Stimulated activated CD4-positive, alpha-beta T cell treated with anti-CD3 and anti-CD28 coated beads, Interleukin-2, amount 100 ng/mL, for 4 hours (primary cell): ENCODE measurements around the gene CNTN2.

ENCODE experiments used
- DNase-seq: peaks from one replicate; pipeline ENCODE4 v3.0.0-alpha.2; 2020; ENCODE audit warnings: low read depth

Gene CNTN2

DNA sequence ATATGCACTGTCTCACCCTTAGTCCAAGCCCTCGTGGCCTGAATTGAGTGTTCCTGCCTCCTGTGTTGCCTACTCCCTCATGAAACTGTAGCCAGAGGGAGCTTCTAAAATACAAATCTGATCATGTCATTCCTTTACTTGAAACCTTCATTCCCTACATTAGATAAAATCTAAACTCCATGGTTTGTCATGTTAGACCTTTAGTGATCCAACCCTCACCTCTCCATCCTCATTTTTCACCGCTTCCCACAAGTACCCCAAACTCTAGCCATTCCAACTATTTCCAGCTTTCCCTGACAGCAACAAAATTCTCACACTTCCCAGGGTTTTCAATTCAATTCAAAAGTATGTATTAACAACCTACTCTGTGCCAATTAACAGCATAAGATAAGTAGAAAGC, 18.3 kb upstream of the CNTN2 start:
- DNase-seq: no peak

DNA sequence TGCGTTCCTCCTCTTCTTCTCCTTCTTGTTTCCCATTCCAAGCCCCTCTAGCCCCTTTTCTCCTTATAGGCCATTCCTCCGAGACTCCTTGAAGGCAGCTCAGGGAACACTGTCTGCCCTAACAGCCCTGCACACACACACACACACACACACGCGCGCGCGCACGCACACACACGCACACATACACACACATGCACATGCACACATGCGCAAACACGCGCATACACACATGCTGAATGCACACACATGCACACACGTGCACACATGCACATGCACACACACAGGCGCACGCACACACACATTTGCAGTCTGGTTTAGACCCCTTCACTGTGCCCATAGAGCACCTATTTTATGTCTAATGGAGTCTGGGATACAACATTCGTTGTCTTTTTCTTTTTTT, 17.8 kb upstream of the CNTN2 start:
- no peak for DNase-seq

DNA sequence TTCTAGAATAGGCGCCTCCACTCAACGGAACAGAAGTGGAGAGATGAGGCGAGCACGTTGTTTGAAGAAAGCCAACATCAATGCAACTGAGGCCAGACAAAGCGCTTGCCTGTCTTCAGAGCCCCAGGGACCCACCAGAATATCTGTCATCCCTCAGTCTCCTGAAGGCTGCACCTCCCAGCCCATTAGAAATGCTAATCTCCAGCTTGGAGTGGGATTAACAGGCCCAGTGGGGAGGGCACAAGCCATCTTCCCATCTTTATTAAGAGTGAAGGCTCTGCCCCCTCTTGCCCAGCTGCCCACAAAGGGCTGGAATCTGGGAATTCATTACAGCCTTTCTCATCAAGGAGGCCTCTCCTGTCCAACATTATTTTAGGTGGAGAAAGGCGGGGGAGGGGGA, 16.8 kb upstream of the CNTN2 start:
- DNase-seq: no peak

DNA sequence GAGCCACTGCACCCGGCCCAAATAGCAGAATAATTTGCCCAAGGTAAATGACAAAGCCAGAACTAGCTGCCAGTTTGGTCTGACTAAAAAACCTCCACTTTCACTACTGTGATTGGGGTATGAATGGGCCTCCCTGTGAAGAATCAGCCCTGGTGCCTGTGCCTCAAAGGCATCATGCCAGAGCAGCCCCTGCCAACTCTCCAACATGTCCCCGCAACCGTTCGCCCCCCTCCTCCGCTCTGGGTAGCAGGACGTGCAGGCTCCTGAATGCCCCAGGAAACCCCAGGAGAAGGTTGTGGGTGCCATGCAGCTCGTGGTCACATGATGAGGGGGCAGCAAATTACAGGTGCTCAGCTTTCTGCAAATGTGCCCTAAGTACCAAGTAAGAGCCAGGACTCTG, 14.6 kb upstream of the CNTN2 start:
- DNase-seq: no peak

- no peak for DNase-seq
Measured at GRCh38 chr1:205028924-205029323, 14.1 kb upstream of the CNTN2 start.

DNA sequence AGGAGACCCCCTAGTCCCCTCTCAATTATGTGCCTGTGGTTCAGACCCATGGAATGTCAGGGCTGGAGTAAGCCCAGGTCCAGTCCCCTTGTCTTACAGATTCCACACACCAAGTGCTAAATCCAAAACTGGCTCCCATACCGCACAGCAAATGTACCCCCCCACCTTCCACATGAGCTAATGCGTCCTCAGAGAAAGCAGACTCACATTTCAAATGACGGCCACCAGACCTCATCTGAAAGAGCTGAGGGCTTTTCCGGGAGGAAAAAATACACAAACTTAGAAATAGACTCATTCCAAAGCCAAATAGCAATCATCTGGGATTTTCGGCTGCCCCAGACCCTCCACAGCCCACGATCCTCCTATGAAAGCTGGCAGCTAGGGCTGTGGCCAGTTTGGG, 12.8 kb upstream of the CNTN2 start:
- DNase-seq: no peak

GRCh38 chr1:205030896-205031295, 12.1 kb upstream of the CNTN2 start:
- DNase-seq: no peak

DNA sequence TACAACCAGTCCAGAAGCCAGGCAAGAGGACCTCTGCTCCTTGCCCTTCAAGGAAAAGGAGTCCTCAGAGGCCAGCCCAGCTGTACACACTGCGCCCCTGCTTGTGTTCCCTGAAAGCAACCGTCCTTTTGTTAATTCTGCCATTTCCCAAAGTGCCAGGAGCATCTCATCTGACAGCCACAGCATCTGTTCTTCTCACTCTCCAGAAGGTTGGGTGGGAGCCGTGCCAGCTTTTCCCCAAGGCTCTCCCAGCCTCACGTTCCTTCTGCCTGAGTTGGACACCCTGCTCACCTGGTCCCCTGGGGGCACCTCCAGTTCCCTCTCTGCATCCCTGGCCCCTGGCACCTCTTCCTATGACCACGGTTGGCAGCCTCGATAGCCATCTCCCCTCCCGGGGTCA, 10.5 kb upstream of the CNTN2 start:
- no peak for DNase-seq

DNA sequence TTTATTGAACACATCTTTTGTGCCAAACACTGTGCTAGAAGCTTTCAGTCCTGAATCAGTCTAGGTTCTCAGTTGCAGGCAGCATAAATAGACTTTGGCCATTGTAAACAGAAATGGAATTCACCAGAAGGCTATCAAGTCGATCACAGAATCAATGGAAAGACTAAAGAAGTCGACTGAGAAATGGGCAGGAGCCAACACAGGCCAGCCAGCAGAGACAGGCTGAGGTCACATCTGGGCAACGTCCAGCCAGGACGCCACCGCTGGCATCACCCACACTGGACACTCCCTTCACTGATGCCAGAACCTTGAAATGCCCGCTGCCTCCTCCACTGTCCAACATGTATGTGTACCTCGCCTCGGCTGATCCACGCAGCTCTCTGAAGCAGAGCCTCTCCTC, 5.5 kb upstream of the CNTN2 start:
- DNase-seq: no peak

DNA sequence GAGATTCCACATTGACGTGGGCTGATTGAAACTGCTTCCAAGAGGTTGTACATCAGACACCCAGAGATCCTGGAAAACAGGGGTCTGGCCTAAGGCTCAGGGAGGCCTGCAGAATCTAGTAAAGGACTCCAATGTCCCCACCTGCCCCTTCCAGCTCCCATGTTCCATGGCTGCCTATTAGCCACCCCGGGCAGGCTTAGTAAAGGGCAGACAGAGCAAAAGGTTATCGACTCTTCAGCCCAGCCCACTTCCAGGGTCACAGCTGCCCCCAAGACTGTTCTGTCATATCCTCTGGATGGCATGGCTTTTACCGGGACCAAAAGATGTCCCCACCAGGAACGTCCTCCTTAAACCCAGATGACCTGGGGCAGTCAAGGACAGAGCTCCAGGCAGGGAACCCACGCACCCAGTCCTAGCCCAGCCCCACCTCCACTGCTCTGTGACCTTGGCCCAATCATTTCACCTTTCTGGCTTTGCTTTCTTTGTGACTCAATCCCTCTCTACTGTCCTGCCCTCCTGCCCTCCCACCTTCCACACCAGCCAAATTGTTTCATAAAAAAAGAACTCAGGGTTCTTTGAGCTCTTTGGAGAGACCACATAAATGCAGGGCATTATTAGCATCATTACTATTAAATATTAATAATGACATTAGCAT, 4.8 kb upstream of the CNTN2 start:
- no peak for DNase-seq

GRCh38 chr1:205041001-205041715, 1.9 kb upstream of the CNTN2 start:
- DNase-seq: no peak

GRCh38 chr1:205041998-205042910, 758 bp upstream of the CNTN2 start:
- DNase-seq: no peak

DNA sequence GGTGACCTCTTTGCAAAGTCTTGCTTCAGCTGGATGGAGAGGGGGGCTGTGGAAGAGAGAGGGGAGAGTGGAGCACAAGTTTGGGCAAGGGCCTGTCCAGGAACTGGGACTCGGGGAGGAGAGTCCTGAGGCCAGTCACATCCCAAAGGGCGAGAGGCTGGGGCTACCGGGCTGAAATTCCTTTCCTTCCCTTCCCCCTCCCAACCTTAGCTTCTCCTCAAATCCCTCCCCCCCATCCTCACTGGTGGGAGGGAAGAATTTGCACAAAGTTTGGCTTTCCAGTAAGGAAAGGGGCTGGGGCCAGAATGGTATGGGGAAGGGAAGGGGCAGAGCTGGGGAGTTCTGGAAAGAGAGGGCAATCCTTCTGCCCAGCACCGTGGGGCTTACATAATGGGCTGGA, 854 bp downstream of the CNTN2 start:
- no peak for DNase-seq

- DNase-seq: no peak
Measured at GRCh38 chr1:205044741-205045140, 1.7 kb downstream of the CNTN2 start.

DNA sequence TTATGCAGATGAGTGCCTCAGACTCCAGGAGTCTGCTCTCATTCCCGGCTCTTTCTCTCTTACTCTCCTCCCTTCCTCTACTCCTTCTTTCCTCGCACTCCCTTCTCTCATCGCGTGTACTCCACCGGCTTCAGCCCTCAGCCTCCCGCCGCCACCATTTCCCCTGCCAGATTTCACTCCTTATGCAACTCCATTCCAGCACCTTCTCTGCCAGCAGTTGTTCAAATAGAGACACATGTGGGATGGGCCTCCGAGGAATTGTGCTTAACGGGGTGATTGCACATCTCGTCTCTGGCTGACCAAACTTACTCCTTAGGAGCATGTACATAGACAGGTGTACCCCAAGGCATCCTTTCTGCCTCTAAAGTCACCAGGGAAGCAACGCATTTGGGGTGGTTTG, 2.1 kb downstream of the CNTN2 start:
- no peak for DNase-seq

DNA sequence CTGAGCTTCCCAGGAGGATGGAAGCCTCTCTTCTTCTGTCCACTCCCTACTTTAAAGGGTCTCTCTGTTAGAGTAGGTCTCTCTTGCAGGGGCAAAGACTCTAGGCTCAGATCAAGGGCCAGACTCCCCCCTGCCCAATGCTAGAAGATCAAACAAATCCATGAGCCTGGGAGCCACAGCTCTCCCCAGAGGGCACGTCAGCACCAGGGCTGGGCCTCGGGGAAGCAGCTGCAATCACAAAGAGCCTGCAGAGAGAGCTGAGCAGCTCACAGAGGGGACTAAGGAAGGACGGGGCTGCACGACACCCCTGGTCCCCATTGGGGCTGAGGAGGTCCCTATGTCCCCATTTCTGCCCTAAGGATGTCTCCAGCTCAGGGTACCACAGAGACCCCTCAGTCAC, 3.9 kb downstream of the CNTN2 start:
- DNase-seq: no peak

DNA sequence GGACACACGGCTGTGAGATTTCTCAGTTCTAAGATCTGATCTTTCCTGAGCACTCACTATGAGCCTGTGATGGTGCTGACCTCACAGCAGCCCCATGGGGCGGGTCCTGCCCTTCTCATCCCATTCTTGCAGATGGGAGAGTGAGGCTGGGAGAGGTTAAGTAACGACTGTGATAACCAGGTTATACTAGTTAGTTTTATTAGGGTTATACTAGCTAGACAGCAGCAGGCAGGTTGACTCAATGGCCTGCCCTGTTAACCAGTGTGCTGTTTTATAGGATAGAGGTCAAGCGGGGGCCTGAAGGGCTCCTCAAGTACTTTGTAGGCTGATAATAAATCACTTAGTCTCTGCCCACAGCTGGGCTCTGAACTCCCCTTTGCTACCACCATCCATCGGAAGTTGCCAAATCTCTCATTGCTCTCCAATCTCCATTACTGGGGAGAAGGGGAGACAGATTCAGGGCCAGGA, 4.8 kb downstream of the CNTN2 start:
- DNase-seq: no peak

DNA sequence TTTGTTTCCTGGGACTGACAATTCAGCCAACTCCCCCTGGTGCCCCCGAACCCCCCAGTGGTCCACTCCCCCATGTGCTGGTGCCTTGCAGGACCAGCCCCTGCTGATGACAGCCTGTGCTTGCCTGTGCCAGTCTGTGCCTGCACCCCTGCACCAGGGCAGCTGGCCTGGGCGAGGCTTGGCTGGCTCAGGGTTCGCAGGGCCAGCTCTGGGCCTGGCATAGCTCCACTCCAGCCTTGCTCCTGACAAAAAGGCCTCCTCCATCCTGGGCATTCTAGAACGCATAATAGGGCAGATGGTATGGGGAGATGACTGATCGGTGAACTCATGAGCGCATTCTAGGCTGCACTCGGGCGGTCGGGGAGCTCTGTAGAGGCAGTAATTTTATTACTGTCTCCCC, 5.4 kb downstream of the CNTN2 start:
- no peak for DNase-seq

DNA sequence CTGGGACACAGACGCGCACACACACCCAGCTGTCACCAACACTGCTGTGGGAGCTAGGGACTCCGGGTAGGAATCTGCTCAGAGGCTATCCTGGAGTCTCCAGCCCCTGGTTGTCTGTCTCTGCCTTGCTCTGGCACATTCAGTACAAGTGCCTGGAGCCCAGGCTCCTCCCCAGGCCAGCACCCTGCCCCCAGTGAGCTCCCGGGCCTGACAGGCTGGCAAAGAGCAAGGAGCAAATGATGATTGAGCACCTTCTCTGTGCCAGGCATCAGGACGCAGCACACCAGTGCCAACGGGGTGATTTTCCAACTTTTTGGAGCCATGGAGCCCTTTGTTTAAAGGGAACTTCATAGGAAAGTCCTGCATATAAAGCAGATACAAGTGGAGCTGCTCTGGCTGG, 6.5 kb downstream of the CNTN2 start:
- no peak for DNase-seq

- DNase-seq: no peak
Measured at GRCh38 chr1:205052690-205053089, 9.7 kb downstream of the CNTN2 start.

GRCh38 chr1:205053296-205053695, 10.3 kb downstream of the CNTN2 start:
- DNase-seq: no peak

GRCh38 chr1:205054013-205054412, 11.0 kb downstream of the CNTN2 start:
- no peak for DNase-seq

DNA sequence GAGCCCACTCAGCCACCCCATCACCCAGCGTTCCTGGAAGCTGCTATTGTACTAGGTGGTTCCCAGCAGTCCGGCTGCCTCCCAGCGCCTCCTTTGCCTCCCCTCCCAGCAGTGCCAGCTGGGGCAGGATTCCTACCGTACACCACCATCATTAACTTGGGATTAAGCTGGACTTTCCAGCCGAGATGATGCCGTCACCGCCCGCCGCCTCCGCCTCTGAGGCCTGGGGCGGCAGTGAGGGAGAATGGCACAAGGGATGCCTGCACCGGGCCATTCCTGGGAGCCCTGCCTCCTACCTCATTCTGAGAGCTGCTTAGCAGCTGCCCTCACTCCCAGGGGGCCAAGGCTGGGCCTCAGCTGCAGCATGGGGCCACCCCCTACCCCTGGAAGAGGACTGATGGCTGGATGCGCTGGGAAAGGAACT, 13.2 kb downstream of the CNTN2 start:
- DNase-seq: no peak
